KOPT-K1 (cell line): ENCODE data around the gene CLTCL1.

Source experiments
- H3K27ac ChIP-seq: fragments of 200-600 bp; sonication (generic); 2 replicates; pipeline ENCODE4 v1.5.1; 2016; ENCODE audit warnings: antibody characterized with exemption, mild to moderate bottlenecking, low read depth, low read length; ENCODE audit not compliant: poor library complexity, severe bottlenecking
- H3K36me3 ChIP-seq: fragments of 200-600 bp; sonication (generic); 2 replicates; pipeline ENCODE4 v1.5.1; 2017; ENCODE audit warnings: antibody characterized with exemption, mild to moderate bottlenecking, low read length, moderate library complexity; ENCODE audit not compliant: insufficient read depth
- H3K9me3 ChIP-seq: fragments of 200-600 bp; sonication (generic); 2 replicates; pipeline ENCODE4 v1.5.1; 2017; ENCODE audit warnings: antibody characterized with exemption, low read length, mild to moderate bottlenecking; ENCODE audit not compliant: insufficient read depth, poor library complexity, severe bottlenecking

Gene CLTCL1

DNA sequence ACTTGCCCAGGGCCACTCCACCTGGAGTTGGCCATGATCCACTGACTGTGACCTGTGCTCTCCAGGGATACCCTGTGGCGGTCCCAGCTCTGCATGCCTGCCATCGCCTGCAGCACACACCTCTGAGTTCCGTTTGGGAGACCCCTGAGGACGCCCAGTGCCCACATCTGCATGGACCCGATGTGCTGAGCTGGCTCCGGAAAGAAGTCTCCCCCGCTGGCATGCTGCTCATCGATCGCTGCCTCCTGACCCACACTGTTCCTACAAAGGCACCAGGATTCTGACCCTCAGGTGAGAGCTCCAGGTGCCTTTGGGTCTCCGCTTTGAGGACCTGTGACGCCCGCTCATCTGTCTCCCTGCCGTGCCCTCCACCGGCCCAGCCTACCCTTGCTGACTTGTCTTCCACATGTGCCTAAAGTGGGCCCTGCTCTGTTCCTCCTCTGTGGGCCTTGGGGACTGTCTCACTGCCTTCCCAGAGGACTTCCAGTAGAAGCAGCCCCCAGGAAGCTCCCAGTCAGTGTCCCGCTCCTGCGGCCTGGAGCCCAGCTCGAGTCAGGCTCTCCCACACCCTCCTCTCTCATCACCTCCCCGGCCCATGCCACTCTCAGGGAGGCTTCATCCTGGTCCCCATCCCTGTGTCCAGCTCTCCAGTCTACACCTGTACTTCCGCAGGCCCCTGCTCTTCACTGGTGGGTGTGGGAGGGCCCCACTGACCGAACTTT is 107.1 kb downstream of the CLTCL1 start:
- Histone ChIP-seq H3K27ac (no peak overlapping the region), H3K9me3 (no peaks in the 10 kb centered on the region), H3K36me3 (no peaks in the 10 kb centered on the region)

DNA sequence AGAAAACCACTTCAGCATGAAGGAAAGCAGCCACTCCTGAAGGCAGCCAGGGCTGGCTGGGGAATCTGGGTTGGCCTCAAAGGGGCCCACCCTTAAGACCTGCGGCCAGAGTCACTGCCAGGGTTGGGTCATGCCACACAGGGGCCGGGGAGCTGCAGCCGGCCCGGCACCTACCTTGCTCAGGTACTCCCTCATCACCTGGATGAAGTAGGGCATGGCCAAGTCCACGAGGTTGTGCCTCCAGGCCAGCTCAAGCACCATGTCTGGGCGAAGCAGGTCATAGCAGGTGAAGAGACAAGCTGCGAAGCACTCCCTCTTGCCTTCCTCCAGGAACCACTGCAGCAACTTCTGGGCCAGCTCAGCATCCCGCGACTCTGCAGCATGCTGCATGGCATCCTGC is 108.3 kb downstream of the CLTCL1 start:
- H3K9me3 ChIP-seq, result no peaks in the 10 kb centered on the region
- H3K27ac ChIP-seq, result no peak overlapping the region
- no peaks in the 10 kb centered on the region for H3K36me3 ChIP-seq

DNA sequence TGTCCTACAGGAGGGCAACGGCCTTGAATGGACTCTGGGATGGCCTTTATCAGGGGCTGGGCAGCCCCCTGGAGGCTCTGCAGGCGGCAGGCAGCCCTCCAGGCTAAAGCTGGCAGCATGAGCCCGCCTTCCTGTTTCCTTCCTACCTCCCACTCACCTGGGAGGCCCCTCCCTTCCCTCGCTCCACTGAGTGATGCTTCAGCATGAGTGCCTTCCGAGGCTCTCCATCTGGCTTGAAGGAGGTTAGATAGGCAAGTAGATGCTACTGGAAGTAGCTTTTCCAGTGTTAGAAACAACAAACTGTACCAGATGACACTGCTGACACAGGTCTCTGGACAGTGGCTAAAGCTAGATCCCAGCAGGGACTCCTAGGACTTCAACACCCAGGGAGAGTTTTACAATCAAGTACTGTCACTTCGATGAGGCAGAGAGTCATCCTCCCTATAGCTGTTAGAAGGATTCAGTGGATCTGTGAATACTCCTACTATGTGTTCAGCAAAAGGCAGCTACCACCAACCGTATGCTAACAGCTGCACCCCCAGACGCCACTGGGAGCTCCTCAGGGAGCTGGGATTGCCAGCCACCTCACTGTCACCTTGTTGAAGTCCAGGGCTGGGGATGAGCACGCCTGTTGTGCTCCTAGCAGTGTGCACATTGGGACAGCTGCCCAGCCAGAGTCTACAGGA is 108.9 kb downstream of the CLTCL1 start:
- Histone ChIP-seq H3K9me3 (no peaks in the 10 kb centered on the region), H3K27ac (no peak overlapping the region), H3K36me3 (no peaks in the 10 kb centered on the region)

DNA sequence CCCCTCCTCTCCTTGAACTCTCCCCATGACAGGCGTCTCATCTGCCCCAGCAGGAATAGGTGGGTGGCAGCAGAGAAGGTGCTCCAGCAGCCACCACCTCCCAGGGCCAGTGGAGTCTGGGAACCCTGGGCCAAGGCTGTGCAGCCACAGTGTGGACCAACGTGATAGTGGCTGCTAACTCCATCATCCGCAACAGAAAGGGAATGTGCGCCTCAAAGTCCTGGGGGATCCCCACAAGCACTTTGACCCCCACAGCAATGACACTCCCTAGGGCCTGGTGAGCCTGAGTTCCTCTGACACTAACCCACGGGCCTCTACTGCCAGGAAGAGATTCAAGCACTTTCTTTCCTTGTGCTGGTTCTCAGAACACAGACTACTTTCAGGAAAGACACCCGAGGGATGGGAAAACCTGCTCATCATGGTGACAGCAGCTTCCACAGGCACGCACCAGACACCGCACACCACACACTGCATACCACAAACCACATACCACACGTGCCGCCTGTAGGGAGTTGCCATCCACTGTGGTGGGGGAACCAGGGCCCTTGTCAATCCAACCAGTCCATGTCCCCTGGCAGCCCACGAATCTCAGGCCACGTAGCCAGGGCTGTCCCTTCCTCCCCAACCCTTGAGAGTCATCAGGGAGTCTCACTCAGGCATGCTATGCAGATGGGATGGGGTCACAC is 109.6 kb downstream of the CLTCL1 start:
- Histone ChIP-seq H3K9me3 (no peaks in the 10 kb centered on the region), H3K27ac (no peak overlapping the region), H3K36me3 (no peaks in the 10 kb centered on the region)

DNA sequence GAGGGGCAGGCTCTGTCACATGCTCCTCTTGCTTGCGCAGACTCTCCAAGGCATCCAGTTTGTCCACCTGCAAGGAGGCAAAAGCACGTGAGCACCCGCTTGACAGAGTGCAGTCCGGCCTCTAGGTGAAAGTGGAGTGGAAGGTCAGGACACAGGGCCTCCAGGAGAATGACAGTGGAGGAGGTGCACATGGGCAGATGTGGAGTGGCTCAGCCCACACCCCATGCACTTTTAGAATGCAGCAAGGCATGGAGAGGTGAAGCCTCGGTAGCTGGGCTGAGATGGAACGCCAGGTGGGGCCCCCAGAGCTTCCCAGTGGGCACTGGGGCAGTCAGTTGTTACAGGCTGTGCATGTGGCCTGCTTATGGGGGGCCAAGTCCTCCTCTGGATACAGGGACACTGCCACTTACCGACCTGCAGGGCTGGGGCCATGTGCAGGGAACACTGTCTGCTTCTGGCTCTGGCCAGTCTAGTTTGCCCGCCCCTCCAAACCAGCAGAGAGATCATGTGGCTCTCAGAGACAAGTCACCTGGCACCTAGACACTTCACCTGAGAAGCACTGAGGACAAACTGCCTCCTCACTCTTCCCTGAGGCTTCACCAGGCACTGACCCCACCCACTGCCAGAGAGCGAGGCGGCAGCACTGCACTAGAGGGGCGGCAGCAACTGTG is 110.6 kb downstream of the CLTCL1 start:
- Histone ChIP-seq H3K9me3 (no peaks in the 10 kb centered on the region), H3K36me3 (peaks cover 5% of the 10 kb centered on the region; the same call in 1 of the 2 replicates), H3K27ac (no peak overlapping the region)

DNA sequence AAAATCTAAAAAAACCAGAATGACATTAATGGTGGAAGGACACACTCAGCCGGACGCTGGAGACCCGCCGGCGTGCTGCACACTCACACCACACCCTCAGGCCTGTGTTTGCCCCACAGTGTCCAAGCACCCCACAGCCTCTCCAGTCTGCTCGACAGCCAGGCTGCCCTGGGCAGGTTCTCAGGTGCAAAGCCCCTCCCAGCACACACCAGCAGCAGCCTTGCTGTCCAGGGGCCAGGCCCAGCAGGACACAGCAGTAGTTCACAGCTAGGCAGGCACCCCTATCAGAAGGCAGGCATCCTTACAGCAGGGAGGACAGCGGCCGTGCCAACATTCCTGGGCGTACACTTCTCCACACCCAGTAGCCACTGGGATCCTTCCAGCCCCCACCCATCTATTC is 111.3 kb downstream of the CLTCL1 start:
- Histone ChIP-seq H3K27ac (no peak overlapping the region), H3K9me3 (no peaks in the 10 kb centered on the region), H3K36me3 (peaks cover 11% of the 10 kb centered on the region; the same call in 1 of the 2 replicates)

DNA sequence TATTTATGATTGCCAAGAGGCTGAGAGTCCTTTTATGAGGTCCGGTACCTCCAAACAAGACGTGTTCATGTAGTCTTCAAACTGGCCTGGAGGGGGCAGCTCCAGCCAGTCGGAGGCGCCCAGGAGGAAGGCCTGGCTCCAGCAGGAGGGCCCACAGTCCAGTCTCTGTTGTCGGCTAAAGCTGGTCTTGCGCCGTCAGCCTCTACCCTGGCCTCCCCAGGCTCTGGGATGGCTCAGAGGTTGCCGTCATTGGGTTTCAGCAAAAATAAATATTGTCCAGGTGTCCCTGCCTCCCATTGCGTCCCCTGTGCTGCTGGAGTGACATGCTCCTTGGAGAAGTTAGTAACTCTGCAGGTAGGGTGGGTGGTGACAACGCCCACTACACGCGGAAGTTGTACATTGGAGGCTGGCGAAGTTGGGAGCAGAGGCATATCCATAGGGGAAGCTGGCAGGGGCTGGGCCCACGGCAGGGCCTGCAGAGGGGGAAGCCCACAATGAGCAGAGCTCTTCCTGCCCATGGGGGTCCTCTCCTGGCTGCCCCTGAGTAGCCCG is 111.9 kb downstream of the CLTCL1 start:
- H3K36me3 ChIP-seq, result peaks cover 18% of the 10 kb centered on the region; the same call in 1 of the 2 replicates
- H3K27ac ChIP-seq, result peak overlapping the region; percentile 76
- no peaks in the 10 kb centered on the region for H3K9me3 ChIP-seq

DNA sequence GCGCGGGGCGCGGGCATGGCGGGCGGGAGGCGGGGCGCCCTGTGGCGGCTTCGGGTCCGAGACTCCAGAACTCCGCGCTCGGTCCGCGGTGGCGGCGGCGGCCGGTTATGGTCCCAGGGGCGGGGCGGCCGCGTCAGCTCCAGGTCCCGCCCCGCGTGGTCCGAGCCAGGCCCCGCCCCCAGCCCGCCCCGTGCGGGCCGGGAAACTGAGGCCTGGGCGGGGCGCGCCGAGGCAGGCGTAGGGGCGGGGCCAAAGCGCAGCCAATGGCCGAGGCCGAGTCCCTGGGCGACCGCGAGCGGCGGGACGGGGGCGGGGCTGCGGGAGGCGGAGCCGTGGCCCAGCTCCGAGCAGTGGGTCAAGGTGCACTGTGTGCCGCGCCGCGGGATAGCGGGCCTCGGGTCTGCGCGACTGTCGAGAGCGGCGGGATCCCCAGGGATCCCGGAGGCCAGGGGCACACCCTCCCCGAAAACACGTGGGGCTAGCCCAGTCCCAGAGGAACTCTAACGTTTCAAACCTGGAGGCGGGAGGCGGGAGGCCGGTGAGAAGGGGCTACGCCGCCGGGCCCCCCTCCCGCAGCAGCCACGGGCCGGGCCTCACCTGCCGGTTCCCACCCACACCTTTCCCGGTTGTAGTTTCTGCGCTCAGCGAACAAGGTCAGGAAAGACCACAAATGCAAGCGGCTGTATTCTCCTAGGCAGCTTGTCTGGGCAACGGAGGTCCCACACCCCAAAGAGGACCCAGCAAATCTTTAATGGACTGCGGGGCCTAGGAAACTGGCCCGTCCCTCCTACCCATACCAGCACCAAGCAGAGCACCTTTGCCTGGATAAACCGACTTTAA is 112.6 kb downstream of the CLTCL1 start, which contains the start of gene SLC25A1:
Gene SLC25A1, minus strand, starts transcription at position 80 of the 840 bp plus-strand sequence. Its CDS starts 63 bp downstream, at position 17.
- no peaks in the 10 kb centered on the region for H3K9me3 ChIP-seq
- peaks cover 25% of the 10 kb centered on the region; the same call in 1 of the 2 replicates for H3K36me3 ChIP-seq
- peak within 1 kb of the TSS; percentile 76 for H3K27ac ChIP-seq

DNA sequence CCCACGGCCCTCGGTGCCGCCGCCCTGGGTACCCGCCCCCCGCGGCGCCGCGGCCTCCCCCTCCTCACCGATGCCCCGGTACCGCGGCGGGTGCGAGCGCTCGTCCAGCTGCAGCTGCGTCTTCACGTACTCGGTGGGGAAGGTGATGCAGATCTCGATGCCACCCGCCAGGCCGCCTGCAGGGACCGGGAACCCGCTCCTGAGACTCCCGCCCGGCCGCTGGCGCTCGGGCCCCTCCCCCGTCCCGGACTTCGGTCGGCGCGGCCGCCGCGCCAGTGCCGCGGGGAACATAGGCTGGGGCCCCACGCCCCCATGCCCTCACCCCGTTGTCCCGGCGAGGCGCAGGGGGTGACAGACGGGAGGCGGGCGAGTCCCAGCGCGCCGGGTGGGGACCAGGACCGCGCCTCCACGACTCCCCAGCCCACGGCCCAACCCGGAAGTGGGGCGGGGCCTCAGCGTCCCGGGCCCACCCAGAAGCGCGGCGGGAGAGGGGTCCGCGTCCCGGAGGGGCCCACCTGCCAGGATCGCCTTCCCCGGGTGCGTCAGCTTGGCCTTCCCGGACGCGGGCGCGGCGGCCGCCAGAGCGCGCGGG is 113.4 kb downstream of the CLTCL1 start:
- Histone ChIP-seq H3K9me3 (no peaks in the 10 kb centered on the region), H3K27ac (peak overlapping the region; percentile 76), H3K36me3 (peaks cover 30% of the 10 kb centered on the region; the same call in 1 of the 2 replicates)

DNA sequence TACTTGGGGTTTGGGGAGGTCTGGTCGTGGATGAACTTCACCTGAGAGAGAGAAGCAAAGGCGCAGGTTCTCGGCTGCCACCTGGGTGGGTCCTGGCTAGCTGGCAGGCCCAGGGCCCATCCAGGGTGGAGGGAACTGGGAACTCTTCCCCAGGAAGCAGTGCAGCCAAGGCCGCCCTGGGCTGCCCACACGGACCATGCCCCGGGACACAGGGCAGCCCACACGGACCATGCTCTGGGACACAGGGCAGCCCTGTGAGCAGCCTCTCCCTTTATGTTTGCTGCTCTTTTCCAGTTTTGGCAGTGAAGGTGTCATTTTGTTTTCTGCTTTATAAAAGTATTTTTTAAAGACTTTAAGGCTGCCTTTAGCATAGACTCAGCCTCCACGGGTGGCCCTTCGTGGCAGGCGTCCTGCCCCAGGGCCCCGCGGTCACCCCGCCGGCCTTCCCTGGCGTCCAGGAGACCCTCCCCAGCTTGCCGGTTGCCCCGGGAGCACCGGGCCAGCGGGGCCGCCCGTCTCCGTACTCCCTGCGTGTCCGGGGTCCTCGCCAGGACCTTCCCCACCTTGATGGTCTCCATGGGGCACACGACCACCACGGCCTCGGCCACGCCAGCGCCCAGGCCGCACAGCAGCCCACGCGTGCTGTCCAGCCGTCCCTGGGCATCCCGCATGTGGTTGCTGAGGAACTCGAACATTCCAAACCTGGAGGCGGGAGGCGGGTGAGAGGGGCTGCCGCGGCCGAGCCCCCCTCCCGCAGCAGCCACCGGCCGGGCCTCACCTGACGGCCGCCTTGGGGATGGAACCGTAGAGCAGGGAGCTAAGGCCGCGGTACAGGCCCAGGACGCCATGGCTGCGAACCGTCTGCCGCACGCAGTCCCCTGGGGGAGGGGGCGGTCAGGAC is 114.1 kb downstream of the CLTCL1 start:
- no peaks in the 10 kb centered on the region for H3K9me3 ChIP-seq
- peaks cover 30% of the 10 kb centered on the region; the same call in 1 of the 2 replicates for H3K36me3 ChIP-seq
- H3K27ac ChIP-seq, result peak overlapping the region; percentile 76

DNA sequence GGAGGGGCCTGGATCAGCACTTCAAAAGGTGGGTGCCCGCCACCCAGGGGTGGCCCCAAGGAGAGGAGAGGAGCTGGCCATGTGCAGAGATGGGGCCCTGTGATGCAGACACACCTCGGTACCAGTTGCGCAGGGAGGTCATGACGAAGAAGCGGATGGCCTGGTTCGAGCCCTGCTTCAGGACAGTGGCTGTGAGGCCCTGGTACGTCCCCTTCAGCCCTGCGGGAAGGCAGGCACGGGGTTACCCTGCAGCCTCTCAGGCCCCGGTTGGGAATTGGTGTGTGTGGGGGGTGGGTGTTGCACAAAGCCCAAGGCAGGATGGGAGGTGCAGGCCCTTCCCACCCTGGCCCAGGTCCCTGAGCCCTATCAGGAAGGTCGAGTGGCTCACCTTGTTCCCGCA is 114.8 kb downstream of the CLTCL1 start:
- no peaks in the 10 kb centered on the region for H3K9me3 ChIP-seq
- no peak overlapping the region for H3K27ac ChIP-seq
- peaks cover 30% of the 10 kb centered on the region; the same call in 1 of the 2 replicates for H3K36me3 ChIP-seq

DNA sequence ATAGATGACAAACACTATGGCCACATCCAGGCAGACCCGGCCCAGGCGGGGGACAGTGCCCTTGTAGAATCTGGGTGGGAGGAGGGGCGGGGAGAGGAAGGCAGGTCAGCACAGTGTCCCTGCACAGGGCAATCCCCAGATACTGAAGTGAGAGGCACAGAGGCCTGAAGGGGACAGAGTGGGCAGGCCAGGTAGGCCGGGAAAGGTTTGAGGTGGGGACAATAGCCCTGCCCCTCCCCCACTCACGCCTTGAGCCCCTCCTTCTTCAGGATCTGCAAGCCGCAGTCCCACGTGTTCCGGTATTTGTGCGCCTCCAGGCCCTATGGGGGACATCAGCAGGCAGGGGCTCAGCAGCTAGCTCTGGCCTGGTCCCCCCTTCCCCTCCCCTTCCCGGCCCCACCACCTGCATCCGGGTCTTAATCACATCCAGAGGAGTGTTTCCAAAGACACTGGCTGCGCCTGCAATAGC is 115.3 kb downstream of the CLTCL1 start:
- H3K27ac ChIP-seq, result no peak overlapping the region
- H3K36me3 ChIP-seq, result peaks cover 30% of the 10 kb centered on the region; the same call in 1 of the 2 replicates
- no peaks in the 10 kb centered on the region for H3K9me3 ChIP-seq
